MM.1S (cell line): ENCODE results near the gene NAA80.

Source experiments
- EZH2 ChIP-seq: fragments of 300-600 bp; sonication (generic); optimal IDR thresholded peaks from 2 replicates; pipeline ENCODE3; 2017; ENCODE audit warnings: low read depth, mild to moderate bottlenecking, antibody characterized with exemption, low read length, mixed read lengths
- EZH2phosphoT487 ChIP-seq: fragments of 300-600 bp; sonication (generic); IDR thresholded peaks from 2 replicates; pipeline ENCODE4 v1.6.1; 2018; ENCODE audit warnings: antibody characterized with exemption, low read length
- TF ChIP-seq, protein P1 (sequence below): fragments of 300-600 bp; sonication (generic); IDR thresholded peaks from 2 replicates; pipeline ENCODE4 v1.5.1; 2016; ENCODE audit warnings: antibody characterized with exemption, low read length, mixed read lengths

DNA sequence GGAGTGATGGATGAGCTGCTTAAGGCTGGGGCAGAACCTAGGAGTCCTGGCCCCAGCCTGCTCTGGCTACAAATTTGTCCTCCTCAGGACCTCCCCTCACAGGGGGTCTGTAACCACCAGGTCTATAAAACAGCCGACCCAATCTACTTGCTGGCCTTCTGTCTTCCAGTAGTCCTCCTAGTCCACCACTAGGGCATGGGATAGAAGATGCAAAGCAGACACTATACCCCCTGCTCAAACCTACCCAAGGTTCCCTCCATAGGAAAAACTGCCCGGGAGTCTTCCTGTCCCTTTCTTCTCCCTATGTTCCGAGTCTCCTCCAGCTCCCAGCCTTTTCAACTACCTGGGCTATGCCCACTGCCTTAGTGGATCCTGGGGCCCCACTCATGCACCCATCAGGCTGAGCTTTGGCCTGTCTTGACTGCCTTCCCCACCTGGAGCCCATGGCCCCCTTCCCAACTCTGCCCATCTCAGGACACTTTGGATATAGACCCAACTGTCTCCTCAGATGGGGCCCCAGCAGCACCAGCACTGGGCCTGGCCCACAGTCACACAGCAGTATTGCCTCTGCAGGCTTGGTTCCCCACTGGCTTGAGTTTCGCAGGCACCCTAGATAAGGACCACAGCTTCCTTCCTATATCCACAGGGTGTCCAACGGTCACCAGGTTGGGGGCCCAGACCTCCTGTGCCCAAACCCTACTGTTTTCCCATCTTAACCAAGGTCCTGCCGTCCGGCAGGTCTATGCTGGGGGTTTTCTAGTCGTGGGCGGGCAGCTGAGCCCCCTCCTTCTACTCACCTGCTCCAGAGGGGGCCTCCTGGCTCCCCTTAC is 1.1 kb downstream of the NAA80 start:
- TF ChIP-seq, protein P1, sequence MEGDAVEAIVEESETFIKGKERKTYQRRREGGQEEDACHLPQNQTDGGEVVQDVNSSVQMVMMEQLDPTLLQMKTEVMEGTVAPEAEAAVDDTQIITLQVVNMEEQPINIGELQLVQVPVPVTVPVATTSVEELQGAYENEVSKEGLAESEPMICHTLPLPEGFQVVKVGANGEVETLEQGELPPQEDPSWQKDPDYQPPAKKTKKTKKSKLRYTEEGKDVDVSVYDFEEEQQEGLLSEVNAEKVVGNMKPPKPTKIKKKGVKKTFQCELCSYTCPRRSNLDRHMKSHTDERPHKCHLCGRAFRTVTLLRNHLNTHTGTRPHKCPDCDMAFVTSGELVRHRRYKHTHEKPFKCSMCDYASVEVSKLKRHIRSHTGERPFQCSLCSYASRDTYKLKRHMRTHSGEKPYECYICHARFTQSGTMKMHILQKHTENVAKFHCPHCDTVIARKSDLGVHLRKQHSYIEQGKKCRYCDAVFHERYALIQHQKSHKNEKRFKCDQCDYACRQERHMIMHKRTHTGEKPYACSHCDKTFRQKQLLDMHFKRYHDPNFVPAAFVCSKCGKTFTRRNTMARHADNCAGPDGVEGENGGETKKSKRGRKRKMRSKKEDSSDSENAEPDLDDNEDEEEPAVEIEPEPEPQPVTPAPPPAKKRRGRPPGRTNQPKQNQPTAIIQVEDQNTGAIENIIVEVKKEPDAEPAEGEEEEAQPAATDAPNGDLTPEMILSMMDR, result no peak
- TF ChIP-seq EZH2 (no peak), EZH2phosphoT487 (no peak)
